Gastrocnemius medialis (tissue), 4 donors: Measurements from ENCODE around the gene GRPEL1.

ENCODE experiments used
- CTCF ChIP-seq, 5 experiments: fragments of 450-650 bp in 3 of 5; fragments of 200-600 bp in 2 of 5; sonication (generic) in 2 of 5; IDR thresholded peaks in 4 of 5; conservative IDR thresholded peaks in 1 of 5; 1 replicate in 4 of 5; 2 replicates in 1 of 5; pipeline ENCODE4 v1.5.1; 2016 to 2019; ENCODE audit warnings: antibody characterized with exemption in 5 of 5, mild to moderate bottlenecking in 3 of 5, moderate library complexity in 3 of 5
- POLR2A ChIP-seq, 2 donors: fragments of 450-650 bp; IDR thresholded peaks; one replicate each; pipeline ENCODE4 v1.6.1; 2017; ENCODE audit warnings: antibody characterized with exemption in 2 of 2, mild to moderate bottlenecking in 2 of 2, moderate library complexity in 2 of 2

GRCh38 chr4:7052313-7052712 is 15.6 kb downstream of the GRPEL1 start:
- TF ChIP-seq POLR2A (IDR thresholded peaks at IDR 0.05) (no peak), CTCF (IDR thresholded peaks at IDR 0.05 in 4 of 5, conservative IDR thresholded peaks at IDR 0.05 in 1 of 5) (no peak)
